Activated T-helper 2 cell treated with anti-CD3 and anti-CD28 coated beads, Interferon-gamma antibody, Interleukin-2, Interleukin-4, amounts not matched to agents 10 μg/mL and 5 μg/mL and 100 μg/mL, durations not matched to agents 14 hours and 24 hours and 36 hours (primary cell): ENCODE results near the gene RHBDD3. TPM values are rescaled to one million over a fixed set of nuclear protein-coding genes. Genes with fewer than 3 reads are reported as not detected.
"Not testable (repeated sequence)": the region's sequence is repeated elsewhere in the genome, so short reads cannot be mapped to it uniquely, and the experiment has no call there.

Experiments
- DNase-seq: peaks from one replicate; pipeline ENCODE4 v3.0.0; 2021; ENCODE audit warnings: low spot score
- H3K27ac Mint-ChIP-seq: one replicate; pipeline ENCODE4 v1.8.0; 2021; ENCODE audit warnings: mixed read lengths
- H3K27me3 Mint-ChIP-seq: one replicate; pipeline ENCODE4 v1.8.0; 2021; ENCODE audit warnings: low read depth, mixed read lengths
- H3K36me3 Mint-ChIP-seq: one replicate; pipeline ENCODE4 v1.8.0; 2021; ENCODE audit warnings: low read depth, mixed read lengths
- H3K4me1 Mint-ChIP-seq: one replicate; pipeline ENCODE4 v1.8.0; 2021; ENCODE audit warnings: low read depth, mixed read lengths
- H3K4me3 Mint-ChIP-seq: one replicate; pipeline ENCODE4 v1.8.0; 2021; ENCODE audit warnings: low read depth, mild to moderate bottlenecking, moderate library complexity, mixed read lengths
- H3K9me3 Mint-ChIP-seq: one replicate; pipeline ENCODE4 v1.8.0; 2021; ENCODE audit warnings: mixed read lengths
- intact Hi-C: fragments of 100-400 bp; cut with micrococcal nuclease; formaldehyde crosslinking; loops from one replicate; pipeline ENCODE4 v1.15.1; 2023
- total RNA-seq: library from RNA; stranded (reverse); gene quantifications from 2 replicates; pipeline ENCODE4 v1.2.3, GENCODE V29; 2022

The RHBDD3 gene
- total RNA-seq, 1 donor from 2014 or later, result 46.0 TPM

DNA sequence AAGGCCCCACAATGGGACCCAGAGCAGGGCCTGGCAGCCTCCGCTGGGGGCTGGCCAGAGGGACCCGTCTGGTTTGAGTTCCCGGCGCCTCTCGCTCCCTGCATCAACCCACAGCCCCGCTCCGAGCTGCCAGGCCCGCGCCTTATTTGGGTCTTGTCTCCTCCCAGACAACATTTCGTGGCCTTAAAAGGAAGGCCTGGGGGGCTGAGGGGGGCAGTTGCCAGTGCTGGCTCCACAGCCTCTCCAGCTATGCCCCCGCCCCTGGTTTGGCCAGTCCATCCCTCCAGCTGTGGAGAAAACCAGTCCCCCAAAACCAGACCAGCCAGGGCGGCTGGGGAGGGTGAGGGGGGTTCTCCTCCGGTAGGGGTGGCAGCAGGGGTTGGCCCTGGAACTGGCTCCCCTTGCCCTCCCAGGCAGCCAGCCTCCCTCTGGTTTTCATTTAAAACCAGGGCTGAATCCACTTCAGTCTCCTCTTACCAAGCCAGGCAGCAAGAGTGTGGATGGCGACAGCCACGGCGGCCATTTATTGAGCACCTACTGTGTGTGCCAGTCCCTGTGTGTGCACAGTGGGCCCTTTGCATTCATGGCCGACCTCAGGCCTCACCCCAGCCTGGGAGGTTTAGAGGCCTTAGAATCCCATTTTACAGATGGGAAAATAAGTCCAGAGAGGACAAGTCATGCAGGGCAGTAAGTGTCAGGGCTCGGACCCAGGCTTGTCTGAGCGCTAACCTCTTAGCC is 43.5 kb downstream of the RHBDD3 start:
- no peaks in the 10 kb centered on the region for H3K27me3 Mint-ChIP-seq
- H3K36me3 Mint-ChIP-seq, result no peaks in the 10 kb centered on the region
- no peaks in the 10 kb centered on the region for H3K9me3 Mint-ChIP-seq
- H3K4me3 Mint-ChIP-seq, result no peak overlapping the region
- H3K27ac Mint-ChIP-seq, result no peak overlapping the region
- intact Hi-C loops, result no loop called here
- DNase-seq, result no peak
- no peaks in the 10 kb centered on the region for H3K4me1 Mint-ChIP-seq

DNA sequence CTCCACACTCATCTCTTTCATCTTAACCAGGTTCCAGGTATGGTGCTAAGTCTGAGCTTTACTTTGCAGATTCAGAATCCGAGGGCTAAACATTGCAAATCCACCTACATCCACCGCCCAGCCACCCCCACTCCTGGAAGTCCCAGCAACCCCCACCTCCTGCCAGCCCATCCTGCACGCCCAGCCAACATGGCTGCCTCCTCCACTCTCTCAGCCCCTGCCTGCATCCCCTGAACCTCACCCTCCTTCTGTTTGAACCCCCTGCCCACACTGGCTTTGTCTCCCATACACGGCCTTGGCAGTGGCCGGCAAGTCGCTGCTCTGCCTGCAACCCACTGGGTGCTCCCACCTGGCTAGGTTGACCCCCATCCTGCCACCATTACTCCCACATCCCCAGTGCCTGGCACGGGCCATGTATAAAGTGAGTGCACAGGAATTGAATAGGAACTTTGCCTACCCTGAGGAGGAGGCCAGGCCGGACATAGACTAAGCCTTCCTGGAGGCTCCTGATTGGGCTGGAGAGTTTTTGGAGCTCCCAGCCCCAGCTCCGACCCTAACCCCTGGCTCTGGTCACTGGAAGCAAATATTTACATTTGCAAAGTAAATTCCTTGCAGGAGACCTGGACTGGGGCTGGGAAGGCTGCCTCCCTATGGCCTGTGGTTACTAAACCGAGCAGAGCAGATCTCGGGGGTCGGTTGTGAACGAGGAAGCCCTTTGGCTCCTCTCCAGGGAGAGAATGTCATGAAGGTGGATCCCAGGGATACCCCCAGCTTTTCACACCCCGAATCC is 47.7 kb downstream of the RHBDD3 start:
- Mint-ChIP-seq H3K4me1 (no peaks in the 10 kb centered on the region), H3K27ac (no peak overlapping the region), H3K4me3 (no peak overlapping the region), H3K36me3 (no peaks in the 10 kb centered on the region), H3K9me3 (no peaks in the 10 kb centered on the region), H3K27me3 (no peaks in the 10 kb centered on the region)
- intact Hi-C loops, result no loop called here
- no peak for DNase-seq

DNA sequence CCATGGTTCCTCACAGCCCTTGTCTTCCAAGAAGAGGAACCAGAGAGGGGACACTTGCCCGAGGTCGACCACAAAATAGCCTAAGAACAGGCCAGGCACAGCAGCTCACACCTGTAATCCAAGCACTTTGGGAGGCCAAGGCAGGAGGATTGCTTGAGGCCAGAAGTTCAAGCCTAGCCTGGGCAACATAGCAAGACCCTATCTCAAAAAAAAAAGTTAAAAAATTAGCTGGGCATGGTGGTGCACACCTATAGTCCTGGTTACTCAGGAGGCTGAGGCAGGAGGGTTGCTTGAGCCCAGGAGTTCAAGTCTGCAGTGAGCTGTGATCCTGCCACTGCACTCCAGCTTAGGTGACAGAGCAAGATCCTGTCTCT is 48.4 kb downstream of the RHBDD3 start:
- intact Hi-C loops, H3K4me3 Mint-ChIP-seq, H3K27me3 Mint-ChIP-seq, H3K9me3 Mint-ChIP-seq, H3K4me1 Mint-ChIP-seq, H3K27ac Mint-ChIP-seq, H3K36me3 Mint-ChIP-seq, DNase-seq: not testable (repeated sequence)

DNA sequence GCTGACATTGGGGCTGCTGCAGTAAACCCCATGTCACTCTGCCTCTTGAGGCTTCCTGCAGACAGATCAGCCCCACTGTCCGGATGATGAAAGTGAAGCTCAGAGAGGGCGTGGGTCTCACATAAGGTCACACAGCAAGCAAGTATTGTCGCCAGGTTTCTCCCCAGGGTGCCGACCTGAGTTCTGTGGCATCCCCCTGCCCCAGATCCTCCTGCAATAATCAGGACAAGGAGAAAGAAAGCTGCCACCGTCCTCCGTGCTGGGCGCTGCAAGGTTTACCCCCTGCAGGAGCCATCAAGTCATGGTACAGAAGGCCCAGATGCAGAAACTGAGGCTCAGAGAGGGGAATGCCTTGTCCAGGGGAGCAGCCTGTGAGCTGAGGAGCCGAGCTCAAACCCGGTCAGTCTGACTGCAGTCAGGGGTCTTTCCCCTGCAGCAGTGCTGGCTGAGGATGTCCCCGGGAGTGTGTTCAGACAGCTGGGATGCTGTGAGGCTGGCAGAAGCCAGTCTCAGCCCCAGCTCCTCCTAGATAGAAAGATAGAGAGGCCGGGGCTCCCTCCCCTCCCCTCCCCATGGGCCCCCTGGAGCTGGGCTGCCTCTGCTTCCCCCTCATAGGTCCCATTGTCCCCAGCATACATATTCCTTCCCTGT is 48.9 kb downstream of the RHBDD3 start:
- intact Hi-C loops, result no loop called here
- Mint-ChIP-seq H3K36me3 (no peaks in the 10 kb centered on the region), H3K9me3 (no peaks in the 10 kb centered on the region), H3K4me3 (no peak overlapping the region), H3K27ac (no peak overlapping the region), H3K4me1 (no peaks in the 10 kb centered on the region), H3K27me3 (no peaks in the 10 kb centered on the region)
- DNase-seq, result no peak

DNA sequence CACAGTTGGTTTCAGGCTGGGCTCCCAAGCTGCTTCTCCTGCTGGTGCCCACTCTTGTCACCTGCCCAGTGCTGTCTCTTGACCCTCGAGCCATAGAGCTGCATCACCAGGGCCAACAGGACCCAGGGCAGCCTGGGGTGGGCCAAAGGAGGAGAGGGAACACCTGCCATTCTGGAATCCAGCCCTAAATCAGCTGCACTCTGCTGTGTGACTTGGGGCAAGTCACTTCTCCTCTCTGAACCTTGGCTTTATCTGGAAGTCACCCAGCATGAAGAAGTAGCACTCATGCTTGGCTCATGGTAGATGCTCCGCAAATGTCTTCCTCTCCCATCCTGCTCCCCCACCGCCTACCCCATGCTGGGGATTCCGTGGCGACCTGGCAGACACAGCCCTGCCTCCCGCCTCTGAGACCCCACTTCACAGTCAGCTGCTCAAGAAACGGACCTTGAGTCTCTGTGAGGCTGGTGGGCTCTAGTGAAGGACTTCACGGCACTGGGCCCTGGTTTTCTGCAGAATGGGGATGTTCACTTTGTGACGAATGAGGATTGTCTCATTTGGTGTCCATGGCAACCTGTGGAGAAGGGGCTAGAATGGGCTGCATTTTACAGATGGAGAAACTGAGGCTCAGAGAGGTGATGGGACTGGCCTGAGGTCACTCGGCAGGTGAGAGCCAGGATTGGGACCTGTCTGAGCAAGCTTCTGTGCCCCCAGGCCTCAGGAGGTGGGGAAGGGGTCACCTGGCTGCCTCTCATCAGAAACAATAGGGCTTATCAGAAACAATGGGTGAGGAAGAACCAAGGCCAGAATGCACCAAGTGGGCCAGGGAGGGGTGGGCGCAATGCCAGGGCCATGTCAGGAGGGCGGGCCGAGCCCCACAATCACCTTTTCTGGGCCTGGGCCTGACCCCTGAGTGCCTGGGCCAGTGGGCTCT is 49.7 kb downstream of the RHBDD3 start:
- no peak overlapping the region for H3K4me3 Mint-ChIP-seq
- no peaks in the 10 kb centered on the region for H3K4me1 Mint-ChIP-seq
- H3K27ac Mint-ChIP-seq, result no peak overlapping the region
- no peaks in the 10 kb centered on the region for H3K36me3 Mint-ChIP-seq
- no peak for DNase-seq
- intact Hi-C loops, result no loop called here
- no peaks in the 10 kb centered on the region for H3K9me3 Mint-ChIP-seq
- no peaks in the 10 kb centered on the region for H3K27me3 Mint-ChIP-seq

DNA sequence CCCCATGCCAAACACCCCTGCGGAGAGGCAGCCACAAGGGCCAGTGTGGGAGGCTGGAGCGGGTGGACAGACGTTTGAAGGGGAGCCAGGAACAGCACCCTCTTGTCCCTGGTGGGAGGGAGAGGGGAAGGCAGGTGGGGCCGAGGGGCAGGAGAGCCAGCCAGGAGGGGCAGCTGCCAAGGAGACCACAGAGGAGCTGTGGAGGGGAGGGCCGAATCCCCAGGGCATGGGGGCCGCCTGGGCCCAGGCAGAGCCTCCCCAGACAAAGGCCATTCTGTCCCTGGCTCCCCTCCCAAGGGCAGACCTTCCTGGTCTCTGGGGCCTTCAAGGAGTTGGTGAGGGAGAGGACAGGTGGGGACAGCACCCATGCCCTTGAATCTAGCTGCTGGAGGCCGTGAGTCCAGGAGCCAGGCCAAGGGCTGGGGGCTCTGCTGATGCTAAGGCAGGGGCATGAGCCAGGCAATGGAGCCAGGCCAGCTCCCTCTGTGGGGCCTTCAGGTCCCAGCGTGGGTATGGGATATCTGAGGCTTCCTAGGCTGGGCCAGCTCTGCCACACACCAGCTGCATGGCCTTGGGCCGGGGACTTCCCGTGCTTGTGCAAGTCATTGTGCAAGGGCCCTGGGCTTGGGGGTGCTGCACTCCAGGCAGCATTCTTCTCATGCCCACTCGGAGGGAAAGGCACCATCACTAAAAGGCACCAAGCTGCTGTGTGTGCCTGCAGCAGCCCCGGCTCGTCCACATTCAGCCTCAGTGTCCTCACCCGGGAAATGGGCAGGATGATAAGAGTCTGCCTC is 50.7 kb downstream of the RHBDD3 start:
- Mint-ChIP-seq H3K36me3 (no peaks in the 10 kb centered on the region), H3K4me3 (no peak overlapping the region), H3K27ac (no peak overlapping the region), H3K9me3 (no peaks in the 10 kb centered on the region), H3K27me3 (no peaks in the 10 kb centered on the region), H3K4me1 (no peaks in the 10 kb centered on the region)
- DNase-seq, result no peak
- intact Hi-C loops, result no loop called here

DNA sequence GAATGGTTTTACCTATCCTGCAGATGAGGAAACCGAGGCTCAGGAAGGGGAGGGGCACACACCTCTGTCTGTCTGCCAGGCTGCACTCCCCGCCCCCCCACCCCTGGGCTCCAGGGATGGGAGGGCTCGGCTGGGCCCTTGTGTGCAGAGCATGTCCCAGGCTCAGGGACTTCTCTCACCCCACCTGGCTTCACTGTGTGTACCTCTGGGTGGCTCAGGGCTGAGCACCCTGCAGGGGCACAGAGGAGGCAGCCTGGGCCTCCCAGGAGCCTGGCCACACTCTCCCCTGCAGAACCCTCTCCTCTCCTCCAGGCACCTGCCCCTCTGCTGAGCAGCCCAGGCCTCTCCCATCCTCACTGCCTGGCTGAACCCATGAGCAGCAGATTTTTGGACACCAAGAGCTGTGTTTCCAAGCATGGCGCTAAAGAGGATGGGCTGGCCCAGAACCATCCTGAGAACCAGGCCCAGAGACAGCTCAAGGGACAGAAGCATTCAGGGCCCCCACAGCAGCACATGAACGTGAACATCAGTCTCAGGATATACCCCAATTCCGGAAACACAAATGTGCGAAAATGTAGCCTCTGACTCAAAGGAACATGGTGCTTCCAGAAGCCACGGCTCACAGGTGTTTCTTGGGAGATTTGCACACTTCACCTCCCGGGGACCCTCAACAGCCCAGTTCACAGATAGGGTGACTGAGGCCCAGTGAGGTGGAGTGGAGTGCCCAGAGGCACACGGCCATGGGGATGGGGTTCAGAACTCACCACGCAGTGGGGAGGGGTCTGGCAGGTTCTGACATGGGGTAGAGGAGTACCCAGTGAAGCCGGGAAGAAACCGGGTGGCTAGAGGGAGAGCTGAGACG is 51.5 kb downstream of the RHBDD3 start:
- H3K9me3 Mint-ChIP-seq, result no peaks in the 10 kb centered on the region
- H3K36me3 Mint-ChIP-seq, result no peaks in the 10 kb centered on the region
- no peaks in the 10 kb centered on the region for H3K4me1 Mint-ChIP-seq
- intact Hi-C loops, result no loop called here
- no peak overlapping the region for H3K4me3 Mint-ChIP-seq
- DNase-seq, result no peak
- H3K27me3 Mint-ChIP-seq, result no peaks in the 10 kb centered on the region
- no peak overlapping the region for H3K27ac Mint-ChIP-seq

DNA sequence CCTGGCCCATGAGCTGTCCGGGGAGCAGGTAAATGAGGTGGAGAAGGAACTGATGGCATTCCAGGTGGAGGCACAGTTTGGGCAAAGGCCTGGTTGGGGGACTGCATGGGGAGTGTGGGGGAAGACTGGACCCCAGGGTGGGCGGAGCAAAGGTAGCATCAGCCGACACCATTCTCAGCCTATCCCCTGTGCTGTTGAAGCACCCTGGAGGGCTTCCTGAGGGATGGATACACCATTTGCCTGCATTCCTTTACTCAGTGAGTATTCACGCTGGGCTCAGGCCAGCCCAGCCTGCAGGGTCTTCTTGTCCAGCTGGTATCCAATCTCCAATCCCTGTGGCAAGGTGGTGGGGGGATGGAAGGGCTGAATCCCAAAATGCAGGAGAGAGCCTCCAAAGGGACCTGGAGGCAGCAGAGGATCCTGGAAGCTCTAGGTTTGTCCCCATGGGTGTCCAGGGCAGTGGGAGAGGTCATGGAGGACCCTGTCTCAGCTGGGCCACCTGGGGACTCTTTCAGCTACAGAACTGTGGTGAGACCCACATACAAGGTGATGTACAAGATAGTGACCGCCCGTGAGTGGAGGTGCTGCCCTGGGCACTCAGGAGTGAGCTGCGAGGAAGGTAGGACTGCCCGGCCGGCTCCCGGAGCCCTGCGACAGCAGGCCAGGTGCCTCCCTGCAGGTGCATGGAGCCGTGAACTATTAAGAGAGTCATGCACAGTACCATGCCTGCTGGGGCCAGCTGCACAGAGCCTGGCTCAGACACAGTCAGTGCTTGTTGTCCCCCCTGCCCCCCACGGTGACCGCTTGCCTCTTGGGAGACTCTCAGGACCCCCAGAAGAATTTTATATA is 52.5 kb downstream of the RHBDD3 start:
- Mint-ChIP-seq H3K4me1 (no peaks in the 10 kb centered on the region), H3K36me3 (no peaks in the 10 kb centered on the region), H3K9me3 (no peaks in the 10 kb centered on the region), H3K27ac (no peak overlapping the region), H3K4me3 (no peak overlapping the region), H3K27me3 (peaks cover 5% of the 10 kb centered on the region)
- intact Hi-C loops, result no loop called here
- no peak for DNase-seq

DNA sequence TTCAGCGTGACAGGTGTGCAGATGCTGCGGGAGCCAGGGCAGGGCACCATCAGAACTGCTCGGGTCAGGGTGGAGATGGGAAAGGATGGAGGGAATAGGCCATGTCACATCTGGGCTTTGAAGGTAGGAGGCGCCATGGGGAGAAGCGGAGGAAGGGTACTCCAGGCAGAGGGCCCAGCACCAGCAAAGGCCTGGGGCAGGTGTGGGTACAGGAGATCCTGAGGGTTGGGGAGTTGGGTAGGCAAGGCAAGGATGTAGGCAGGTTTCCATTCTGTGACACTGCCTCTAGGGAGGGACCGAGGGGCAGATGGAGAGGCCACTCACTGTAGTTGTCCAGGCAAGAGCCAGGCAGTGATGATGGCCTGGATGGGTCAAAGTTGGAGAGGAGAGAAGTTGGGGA is 53.5 kb downstream of the RHBDD3 start:
- intact Hi-C loops, result no loop called here
- Mint-ChIP-seq H3K27me3 (peaks cover 5% of the 10 kb centered on the region), H3K36me3 (no peaks in the 10 kb centered on the region), H3K4me1 (no peaks in the 10 kb centered on the region), H3K9me3 (no peaks in the 10 kb centered on the region), H3K27ac (no peak overlapping the region), H3K4me3 (no peak overlapping the region)
- DNase-seq, result no peak

DNA sequence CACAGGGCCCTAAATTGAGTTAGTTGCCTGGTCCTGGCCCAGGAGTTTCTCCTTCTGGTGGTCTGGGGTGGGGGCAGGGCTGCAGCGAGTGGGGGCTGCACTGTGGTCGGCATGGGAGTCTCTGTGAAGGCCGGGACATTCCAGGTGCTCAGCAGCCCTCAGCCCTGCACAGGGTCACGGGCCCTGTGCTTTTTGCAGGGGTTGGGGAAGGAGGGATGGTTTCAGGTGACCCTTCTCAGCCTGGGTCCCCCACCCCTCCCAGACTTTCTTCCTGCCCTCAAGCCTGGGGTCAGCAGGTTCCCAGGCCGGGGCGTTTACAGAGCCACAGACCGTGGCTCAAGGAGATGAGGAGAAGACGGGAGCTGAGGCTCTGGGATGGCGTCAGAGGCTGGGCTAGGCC is 54.3 kb downstream of the RHBDD3 start:
- H3K9me3 Mint-ChIP-seq, result no peaks in the 10 kb centered on the region
- no peak overlapping the region for H3K27ac Mint-ChIP-seq
- no peak for DNase-seq
- no peaks in the 10 kb centered on the region for H3K4me1 Mint-ChIP-seq
- H3K36me3 Mint-ChIP-seq, result no peaks in the 10 kb centered on the region
- H3K27me3 Mint-ChIP-seq, result peaks cover 7% of the 10 kb centered on the region
- no peak overlapping the region for H3K4me3 Mint-ChIP-seq
- intact Hi-C loops, result no loop called here

DNA sequence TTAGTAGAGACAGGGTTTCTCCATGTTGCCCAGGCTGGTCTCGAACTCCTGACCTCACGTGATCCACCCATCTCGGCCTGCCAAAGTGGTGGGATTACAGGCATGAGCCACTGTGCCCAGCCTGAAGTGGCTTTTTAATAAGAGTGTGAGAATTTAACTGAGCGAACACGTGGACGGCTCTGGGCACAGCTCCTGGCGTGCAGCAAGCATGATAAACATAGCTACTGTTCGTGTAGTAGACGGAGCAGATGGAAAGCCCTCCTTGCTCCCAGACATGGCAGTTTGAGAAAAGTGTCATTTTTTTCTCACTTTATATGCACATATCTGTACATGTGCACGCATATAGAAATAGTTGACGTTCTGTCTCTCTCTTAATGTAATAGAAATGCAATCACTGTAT is 55.0 kb downstream of the RHBDD3 start:
- H3K4me3 Mint-ChIP-seq, result no peak overlapping the region

More for the DNA sequence above, 55.0 kb downstream of the RHBDD3 start:
- Mint-ChIP-seq H3K27me3 (peaks cover 10% of the 10 kb centered on the region), H3K36me3 (no peaks in the 10 kb centered on the region), H3K4me1 (no peaks in the 10 kb centered on the region), H3K27ac (no peak overlapping the region), H3K9me3 (no peaks in the 10 kb centered on the region)
- intact Hi-C loops, result no loop called here
- DNase-seq, result no peak
